Liver (tissue), 3 donors: ENCODE data around the gene PDCL3.

Source experiments
- CTCF ChIP-seq: fragments of 150-350 bp; IDR thresholded peaks from 2 replicates; pipeline ENCODE4 v1.5.1; 2017; ENCODE audit warnings: improper control_type of control experiment, low read depth, low read length; ENCODE audit not compliant: missing input control
- EGR1 ChIP-seq, 2 donors: IDR thresholded peaks; 2 replicates each; pipeline ENCODE4 v1.6.1; 2016 to 2018; ENCODE audit warnings: antibody characterized with exemption in 2 of 2, low read depth in 2 of 2
- JUND ChIP-seq, 2 donors: IDR thresholded peaks; 2 replicates each; pipeline ENCODE4 v1.6.1; 2016; ENCODE audit warnings: antibody characterized with exemption in 2 of 2
- REST ChIP-seq: IDR thresholded peaks from 2 replicates; pipeline ENCODE4 v1.6.1; 2016; ENCODE audit warnings: antibody characterized with exemption, mild to moderate bottlenecking
- SP1 ChIP-seq: IDR thresholded peaks from 2 replicates; pipeline ENCODE4 v1.6.1; 2018; ENCODE audit warnings: antibody characterized with exemption, mild to moderate bottlenecking
- ZBTB33 ChIP-seq: IDR thresholded peaks from 2 replicates; pipeline ENCODE4 v1.6.1; 2016; ENCODE audit warnings: antibody characterized with exemption
- donor health status: healthy.
- donor health status: healthy.

DNA sequence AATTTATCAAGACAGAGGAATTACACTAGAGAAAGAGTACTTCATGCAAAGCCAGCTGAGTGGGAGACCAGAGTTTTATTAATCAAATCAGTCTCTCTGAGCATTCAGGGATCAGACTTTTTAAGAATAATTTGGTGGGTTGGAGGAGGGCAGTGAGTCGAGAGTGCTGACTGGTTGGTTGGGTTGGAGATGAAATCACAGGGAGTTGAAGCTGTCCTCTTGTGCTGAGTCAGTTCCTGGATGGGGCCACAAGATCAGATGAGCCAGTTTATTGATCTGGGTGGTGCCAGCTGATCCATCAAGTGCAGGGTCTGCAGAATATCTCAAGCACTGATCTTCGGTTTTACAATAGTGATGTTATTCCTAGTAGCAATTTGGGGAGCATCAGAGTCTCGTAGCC lies 21.4 kb upstream of the PDCL3 start:
- TF ChIP-seq CTCF, result no peak
- no peak for TF ChIP-seq ZBTB33
- no peak for TF ChIP-seq JUND (IDR thresholded peaks at IDR 0.05)
- no peak for TF ChIP-seq REST
- no peak for TF ChIP-seq EGR1 (IDR thresholded peaks at IDR 0.05; ENCODE audit: low read depth in 2 of 2)
- no peak for TF ChIP-seq SP1
